ENCODE measurements around the gene ACOT2.
"Not testable (repeated sequence)": the region's sequence is repeated elsewhere in the genome, so short reads cannot be mapped to it uniquely, and the experiment has no call there.

ACOT2 gene

DNA sequence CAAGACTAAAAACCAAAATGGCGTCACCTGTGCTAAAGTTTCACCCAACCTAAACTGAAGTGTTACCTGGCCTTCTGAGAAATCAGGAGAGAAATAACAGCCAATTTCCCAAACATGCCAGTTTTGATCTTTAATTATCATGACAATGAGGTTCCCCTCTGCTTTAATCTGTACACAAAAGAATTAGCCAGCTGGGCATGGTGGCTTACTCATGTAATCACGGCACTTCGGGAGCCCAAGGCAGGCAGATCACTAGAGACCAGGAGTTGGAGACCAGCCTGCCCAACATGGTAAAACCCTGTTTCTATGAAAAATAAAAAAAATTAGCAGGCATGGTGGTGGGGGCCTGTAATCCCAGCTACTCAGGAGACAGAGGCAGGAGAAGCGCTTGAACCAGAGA lies 15.2 kb upstream of the ACOT2 start:
- Histone ChIP-seq H3K4me3 (no peak overlapping the region), H3K27ac (no peak overlapping the region)
- no peak for DNase-seq (ENCODE audit: low spot score)
- TF ChIP-seq, protein P1, sequence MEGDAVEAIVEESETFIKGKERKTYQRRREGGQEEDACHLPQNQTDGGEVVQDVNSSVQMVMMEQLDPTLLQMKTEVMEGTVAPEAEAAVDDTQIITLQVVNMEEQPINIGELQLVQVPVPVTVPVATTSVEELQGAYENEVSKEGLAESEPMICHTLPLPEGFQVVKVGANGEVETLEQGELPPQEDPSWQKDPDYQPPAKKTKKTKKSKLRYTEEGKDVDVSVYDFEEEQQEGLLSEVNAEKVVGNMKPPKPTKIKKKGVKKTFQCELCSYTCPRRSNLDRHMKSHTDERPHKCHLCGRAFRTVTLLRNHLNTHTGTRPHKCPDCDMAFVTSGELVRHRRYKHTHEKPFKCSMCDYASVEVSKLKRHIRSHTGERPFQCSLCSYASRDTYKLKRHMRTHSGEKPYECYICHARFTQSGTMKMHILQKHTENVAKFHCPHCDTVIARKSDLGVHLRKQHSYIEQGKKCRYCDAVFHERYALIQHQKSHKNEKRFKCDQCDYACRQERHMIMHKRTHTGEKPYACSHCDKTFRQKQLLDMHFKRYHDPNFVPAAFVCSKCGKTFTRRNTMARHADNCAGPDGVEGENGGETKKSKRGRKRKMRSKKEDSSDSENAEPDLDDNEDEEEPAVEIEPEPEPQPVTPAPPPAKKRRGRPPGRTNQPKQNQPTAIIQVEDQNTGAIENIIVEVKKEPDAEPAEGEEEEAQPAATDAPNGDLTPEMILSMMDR (IDR thresholded peaks at IDR 0.05), result no peak

DNA sequence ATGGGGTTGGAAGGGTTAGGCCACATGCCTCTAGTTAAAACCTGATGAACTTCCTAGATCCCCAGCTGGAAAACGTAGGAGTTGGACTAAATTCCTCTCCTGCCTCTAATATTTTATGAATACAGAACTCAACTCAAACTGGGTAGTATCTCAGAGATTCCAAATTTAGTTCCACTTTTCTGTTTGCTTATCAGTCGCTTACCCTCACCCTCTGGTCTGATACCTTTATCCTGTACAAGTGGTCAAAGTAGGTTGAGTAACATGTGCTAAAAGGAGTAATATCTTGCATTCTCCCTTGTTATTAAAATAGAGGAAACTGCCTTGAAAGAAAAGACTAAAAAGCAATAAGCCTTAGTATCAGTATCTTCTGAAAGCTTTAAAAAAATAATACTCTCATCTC lies 11.8 kb upstream of the ACOT2 start:
- not testable (repeated sequence) for H3K27ac ChIP-seq; DNase-seq (ENCODE audit: low spot score); H3K4me3 ChIP-seq

DNA sequence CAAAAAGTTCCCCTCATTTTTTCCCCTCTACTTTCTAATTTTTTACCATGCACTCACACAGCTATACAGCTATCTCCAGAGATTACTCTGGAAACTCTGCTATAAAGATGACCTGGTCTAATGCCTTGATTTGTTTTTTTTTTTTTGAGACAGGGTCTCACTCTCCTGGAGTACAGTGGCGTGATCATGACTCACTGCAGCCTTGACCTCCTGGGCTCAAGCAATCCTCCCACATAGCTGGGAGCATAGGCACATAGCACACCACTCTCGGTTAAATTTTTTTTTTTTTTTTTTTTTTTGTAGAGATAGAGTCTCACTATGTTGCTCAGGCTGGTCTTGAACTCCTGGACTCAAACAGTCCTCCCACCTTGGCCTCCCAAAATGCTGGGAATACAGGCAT lies 10.8 kb upstream of the ACOT2 start:
- not testable (repeated sequence) for H3K4me3 ChIP-seq; H3K27ac ChIP-seq; DNase-seq (ENCODE audit: low spot score)

DNA sequence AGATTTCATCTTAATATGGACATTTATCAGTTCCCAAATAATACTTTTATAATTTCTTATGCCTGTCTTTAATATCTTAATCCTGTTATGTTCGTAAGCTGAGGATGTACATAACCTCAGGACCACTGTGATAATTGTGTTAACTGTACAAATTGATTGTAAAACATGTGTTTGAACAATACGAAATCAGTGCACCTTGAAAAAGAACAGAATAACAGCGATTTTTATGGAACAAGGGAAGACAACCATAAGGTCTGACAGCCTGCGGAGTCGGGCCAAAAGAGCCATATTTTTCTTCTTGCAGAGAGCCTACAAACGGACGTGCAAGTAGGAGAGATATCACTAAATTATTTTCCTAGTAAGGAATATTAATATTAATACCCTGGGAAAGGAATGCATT lies 6.8 kb upstream of the ACOT2 start:
- H3K27ac ChIP-seq; DNase-seq (ENCODE audit: low spot score); H3K4me3 ChIP-seq: not testable (repeated sequence)

DNA sequence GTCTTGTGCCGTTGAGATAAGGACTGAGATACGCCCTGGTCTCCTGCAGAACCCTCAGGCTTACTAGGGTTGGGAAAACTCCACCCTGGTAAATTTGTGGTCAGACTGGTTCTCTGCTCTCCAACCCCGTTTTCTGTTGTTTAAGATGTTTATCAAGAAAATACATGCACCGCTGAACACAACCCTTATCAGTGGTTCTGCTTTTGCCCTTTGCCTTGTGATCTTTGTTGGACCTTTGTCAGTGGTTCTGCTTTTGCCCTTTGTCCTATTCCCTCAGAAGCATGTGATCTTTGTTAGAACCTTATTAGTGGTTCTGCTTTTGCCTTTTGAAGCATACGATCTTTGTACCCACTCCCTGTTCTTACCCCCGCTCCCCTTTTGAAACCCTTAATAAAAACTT lies 6.3 kb upstream of the ACOT2 start:
- not testable (repeated sequence) for H3K27ac ChIP-seq; H3K4me3 ChIP-seq; DNase-seq (ENCODE audit: low spot score)

DNA sequence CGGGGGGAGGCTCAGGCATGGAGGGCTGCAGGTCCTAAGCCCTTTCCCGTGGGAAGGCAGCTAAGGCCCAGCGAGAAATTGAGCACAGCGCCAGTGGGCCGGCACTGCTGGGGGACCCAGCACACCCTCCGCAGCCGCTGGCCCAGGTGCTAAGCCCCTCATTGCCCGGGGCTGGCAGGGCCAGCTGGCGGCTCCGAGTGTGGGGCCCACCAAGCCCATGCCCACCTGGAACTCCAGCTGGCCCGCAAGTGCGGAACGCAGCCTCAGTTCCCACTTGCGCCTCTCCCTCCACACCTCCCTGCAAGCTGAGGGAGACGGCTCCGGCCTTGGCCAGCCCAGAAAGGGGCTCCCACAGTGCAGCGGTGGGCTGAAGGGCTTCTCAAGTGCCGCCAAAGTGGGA lies 2.6 kb upstream of the ACOT2 start:
- H3K4me3 ChIP-seq, result peak overlapping the region; percentile 87
- H3K27ac ChIP-seq; DNase-seq (ENCODE audit: low spot score): not testable (repeated sequence)

DNA sequence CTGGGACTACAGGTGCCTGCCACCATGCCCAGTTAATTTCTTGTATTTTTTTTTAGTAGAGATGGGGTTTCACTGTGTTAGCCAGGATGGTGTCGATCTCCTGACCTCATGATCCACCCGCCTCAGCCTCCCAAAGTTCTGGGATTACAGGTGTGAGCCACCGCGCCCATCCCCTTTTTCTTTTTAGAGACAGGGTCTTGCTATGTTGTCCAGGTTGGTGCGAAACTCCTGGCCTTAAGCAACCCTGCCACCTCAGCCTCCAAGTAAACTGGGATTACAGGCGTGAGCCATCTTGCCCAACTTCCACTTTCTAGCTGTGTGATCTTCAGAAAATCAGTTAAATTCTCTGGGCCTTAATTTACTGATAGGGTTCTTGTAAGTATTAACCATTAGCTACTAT lies 2.1 kb upstream of the ACOT2 start:
- peak overlapping the region; percentile 87 for H3K4me3 ChIP-seq
- not testable (repeated sequence) for DNase-seq (ENCODE audit: low spot score); H3K27ac ChIP-seq

DNA sequence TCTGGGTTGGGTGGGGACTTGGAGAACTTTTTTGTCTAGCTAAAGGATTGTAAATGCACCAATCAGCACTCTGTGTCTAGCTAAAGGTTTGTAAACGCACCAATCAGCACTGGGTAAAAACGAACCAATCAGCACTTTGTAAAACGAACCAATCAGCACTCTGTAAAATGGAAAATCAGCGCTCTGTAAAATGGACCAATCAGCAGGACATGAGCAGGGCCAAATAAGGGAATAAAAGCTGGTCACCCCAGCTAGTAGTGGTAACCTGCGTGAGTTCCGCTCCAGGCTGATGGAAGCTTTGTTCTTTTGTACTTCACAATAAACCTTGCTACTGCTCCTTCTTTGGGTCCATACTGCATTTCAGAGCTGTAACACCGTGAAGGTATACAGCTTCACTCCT lies 1.7 kb upstream of the ACOT2 start:
- peak overlapping the region; percentile 87 for H3K4me3 ChIP-seq
- no peak for DNase-seq (ENCODE audit: low spot score)
- peak overlapping the region; percentile 70 to 95 for H3K27ac ChIP-seq
- TF ChIP-seq, protein P1 (IDR thresholded peaks at IDR 0.05), result no peak

DNA sequence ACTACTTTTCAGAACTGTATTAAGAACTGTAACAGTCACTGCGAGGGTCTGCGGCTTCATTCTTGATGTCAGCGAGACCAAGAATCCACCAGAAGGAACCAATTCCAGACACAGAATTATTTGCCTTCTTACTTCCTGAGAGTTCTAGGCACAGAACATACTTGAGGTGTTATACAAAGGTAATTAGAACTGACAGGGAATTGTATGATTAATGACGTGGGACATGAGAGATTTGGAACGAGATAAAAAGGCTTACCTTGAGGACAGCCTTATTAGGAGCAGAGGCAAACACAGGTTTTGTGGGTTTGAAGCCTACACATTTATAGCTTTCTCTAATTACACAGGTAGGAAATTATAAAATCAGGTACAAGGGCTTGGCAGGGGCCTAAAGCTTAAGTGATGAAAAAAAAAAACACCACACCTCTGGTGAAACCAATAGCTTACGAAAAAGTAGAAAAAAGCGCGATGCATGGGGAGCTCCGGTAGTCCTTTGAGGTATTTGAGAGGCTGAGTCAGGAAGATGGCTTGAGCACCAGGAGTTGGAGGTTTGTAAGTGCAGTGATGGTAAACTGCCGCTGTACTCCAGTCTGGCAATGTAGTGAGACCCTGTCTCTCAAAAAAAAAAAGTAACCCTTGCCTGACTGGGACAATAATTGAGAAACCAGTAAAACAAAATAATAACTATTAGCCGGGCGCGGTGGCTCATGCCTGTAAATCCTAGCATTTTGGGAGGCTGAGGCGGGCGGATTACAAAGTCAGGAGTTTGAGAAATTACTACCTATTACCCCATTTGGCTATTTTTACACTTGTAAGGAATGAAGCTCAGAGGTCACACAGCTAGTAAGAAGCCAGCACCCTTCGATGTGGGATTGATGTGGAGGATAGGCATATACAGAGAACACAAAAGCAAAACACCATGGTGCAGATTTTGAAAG lies 795 bp upstream of the ACOT2 start:
- no peak for DNase-seq (ENCODE audit: low spot score)
- Histone ChIP-seq H3K27ac (peak overlapping the region; percentile 95 to 99), H3K4me3 (peak overlapping the region; percentile 87)
- TF ChIP-seq, protein P1 (IDR thresholded peaks at IDR 0.05), result no peak

DNA sequence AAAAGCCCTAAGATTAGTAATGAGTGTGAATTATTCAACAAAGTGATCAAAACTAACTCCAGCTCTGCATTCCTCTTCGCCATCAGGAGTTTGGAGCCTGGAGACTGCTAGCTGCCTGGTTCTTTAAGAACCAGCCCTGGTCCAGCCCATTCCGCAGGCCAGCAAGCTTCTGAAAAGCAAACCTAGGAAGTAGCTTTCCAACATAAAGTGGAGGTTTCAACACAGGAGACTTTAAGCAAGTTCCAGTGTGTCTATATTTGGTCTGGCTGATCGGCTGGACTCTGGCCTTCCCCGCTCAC lies 178 bp upstream of the ACOT2 start:
- H3K4me3 ChIP-seq, result peak overlapping the region; percentile 87
- peak overlapping the region; percentile 95 to 99 for H3K27ac ChIP-seq
- DNase-seq (ENCODE audit: low spot score), result not testable (repeated sequence)

DNA sequence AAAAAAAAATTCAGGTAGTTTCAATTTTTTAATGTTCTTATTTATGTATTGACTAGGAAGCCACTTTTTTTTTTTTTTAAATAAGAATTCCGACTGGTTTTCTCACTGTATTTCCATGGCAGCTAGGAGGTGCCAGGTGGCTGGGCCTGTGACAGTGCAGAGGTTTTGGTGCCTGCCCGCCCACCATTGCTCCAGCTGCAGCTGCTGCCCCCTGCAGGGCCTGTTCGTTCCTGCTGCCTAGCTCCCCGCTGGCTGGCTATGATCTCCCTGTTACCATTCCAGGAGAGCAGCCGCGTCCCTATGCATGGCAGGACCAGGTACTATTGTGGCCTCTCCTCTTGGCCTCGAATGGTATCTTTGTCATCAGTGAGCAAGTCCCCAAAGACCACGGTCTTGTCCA lies 1.9 kb downstream of the ACOT2 start:
- H3K27ac ChIP-seq; DNase-seq (ENCODE audit: low spot score): not testable (repeated sequence)
- TF ChIP-seq, protein P1 (IDR thresholded peaks at IDR 0.05), result peak; percentile 30
- H3K4me3 ChIP-seq, result peak overlapping the region; percentile 49

DNA sequence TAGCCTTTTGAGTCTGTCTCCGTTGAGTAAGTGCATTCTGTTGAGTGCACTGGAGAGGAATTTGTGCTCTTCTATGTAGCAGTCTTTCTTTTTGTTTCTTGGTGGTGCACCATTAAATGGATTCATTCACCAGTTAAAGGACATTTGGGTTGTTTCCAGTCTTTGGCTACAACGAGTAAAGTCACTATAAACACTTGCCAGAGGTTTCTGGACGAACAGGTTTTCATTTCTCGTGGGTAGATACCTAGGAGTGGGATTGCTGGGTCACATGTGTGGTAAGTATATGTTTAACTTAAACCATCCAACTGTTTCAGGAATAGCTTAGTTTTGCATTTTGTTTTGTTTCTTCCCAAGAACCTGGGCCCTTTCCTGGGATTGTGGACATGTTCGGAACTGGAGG lies 4.0 kb downstream of the ACOT2 start:
- not testable (repeated sequence) for H3K27ac ChIP-seq; DNase-seq (ENCODE audit: low spot score)

DNA sequence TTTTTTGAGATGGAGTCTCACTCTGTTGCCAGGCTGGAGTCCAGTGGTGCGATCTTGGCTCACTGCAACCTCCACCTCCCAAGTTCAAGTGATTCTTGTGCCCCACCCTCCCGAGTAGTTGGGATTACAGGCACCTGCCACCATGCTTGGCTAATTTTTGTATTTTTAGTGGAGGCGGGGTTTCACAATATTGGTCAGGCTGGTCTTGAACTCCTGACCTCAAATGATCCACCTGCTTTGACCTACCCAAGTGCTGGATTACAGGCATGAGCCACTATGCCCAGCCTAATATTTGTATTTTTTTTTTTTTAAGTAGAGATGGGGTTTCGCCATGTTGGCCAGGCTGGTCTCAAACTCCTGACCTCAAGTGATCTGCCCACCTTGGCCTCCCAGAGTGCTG lies 4.7 kb downstream of the ACOT2 start:
- H3K27ac ChIP-seq; DNase-seq (ENCODE audit: low spot score); H3K4me3 ChIP-seq: not testable (repeated sequence)

More for the DNA sequence above, 4.0 kb downstream of the ACOT2 start:
- H3K4me3 ChIP-seq, result not testable (repeated sequence)

DNA sequence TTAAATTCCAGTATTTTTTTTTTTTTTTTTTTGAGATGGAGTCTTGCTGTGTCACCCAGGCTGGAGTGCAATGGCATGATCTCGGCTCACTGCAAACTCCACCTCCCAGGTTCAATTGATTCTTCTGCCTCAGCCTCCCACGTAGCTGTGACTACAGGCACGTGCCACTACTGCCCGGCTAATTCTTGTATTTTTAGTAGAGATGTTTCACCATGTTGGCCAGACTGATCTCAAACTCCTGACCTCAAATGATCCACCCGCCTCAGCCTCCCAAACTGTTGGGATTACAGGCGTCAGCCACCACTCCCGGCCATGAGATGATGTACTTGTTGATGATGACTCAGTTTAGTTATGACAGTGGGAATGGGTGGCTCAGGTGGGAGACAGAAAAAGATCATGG lies 5.2 kb downstream of the ACOT2 start:
- H3K27ac ChIP-seq; H3K4me3 ChIP-seq; DNase-seq (ENCODE audit: low spot score): not testable (repeated sequence)

Data from coronary artery (tissue), 2 donors.